ENCODE measurements around the gene ZNF394.

Gene ZNF394

GRCh38 chr7:99451936-99452335, 48.1 kb downstream of the ZNF394 start:
- Mint-ChIP-seq H3K27ac (no peak overlapping the region), H3K36me3 (peaks cover 36% of the 10 kb centered on the region), H3K27me3 (no peaks in the 10 kb centered on the region), H3K9me3 (no peaks in the 10 kb centered on the region), H3K4me3 (no peak overlapping the region), H3K4me1 (no peaks in the 10 kb centered on the region)
- no peak for DNase-seq
- CTCF ChIA-PET: no interaction called here

- peaks cover 40% of the 10 kb centered on the region for H3K36me3 Mint-ChIP-seq
- no peaks in the 10 kb centered on the region for H3K9me3 Mint-ChIP-seq
- CTCF ChIA-PET: no interaction called here
- no peak overlapping the region for H3K27ac Mint-ChIP-seq
- H3K27me3 Mint-ChIP-seq: no peaks in the 10 kb centered on the region
- no peaks in the 10 kb centered on the region for H3K4me1 Mint-ChIP-seq
- H3K4me3 Mint-ChIP-seq: no peak overlapping the region
- no peak for DNase-seq
Observed at GRCh38 chr7:99449326-99449725, 50.8 kb downstream of the ZNF394 start.

- CTCF ChIA-PET: no interaction called here
- no peak for DNase-seq
- no peaks in the 10 kb centered on the region for H3K27me3 Mint-ChIP-seq
- no peak overlapping the region for H3K4me3 Mint-ChIP-seq
- H3K36me3 Mint-ChIP-seq: peaks cover 37% of the 10 kb centered on the region
- H3K4me1 Mint-ChIP-seq: no peaks in the 10 kb centered on the region
- H3K9me3 Mint-ChIP-seq: no peaks in the 10 kb centered on the region
- H3K27ac Mint-ChIP-seq: no peak overlapping the region
Observed at GRCh38 chr7:99448855-99449254, 51.2 kb downstream of the ZNF394 start.

- Mint-ChIP-seq H3K27me3 (no peaks in the 10 kb centered on the region), H3K4me3 (no peak overlapping the region), H3K27ac (no peak overlapping the region), H3K9me3 (no peaks in the 10 kb centered on the region), H3K4me1 (peaks cover 3% of the 10 kb centered on the region), H3K36me3 (peaks cover 38% of the 10 kb centered on the region)
- DNase-seq: peak; percentile 35
- CTCF ChIA-PET: no interaction called here
Observed at GRCh38 chr7:99447943-99448342, 52.1 kb downstream of the ZNF394 start.

- CTCF ChIA-PET: no interaction called here
- peaks cover 41% of the 10 kb centered on the region for H3K36me3 Mint-ChIP-seq
- no peak overlapping the region for H3K27ac Mint-ChIP-seq
- H3K4me1 Mint-ChIP-seq: peaks cover 9% of the 10 kb centered on the region
- H3K27me3 Mint-ChIP-seq: no peaks in the 10 kb centered on the region
- H3K9me3 Mint-ChIP-seq: no peaks in the 10 kb centered on the region
- no peak for DNase-seq
- H3K4me3 Mint-ChIP-seq: no peak overlapping the region
Observed at GRCh38 chr7:99446096-99446495, 54.0 kb downstream of the ZNF394 start.

Data from activated naive CD4-positive, alpha-beta T cell treated with anti-CD3 and anti-CD28 coated beads, Interleukin-2, amount 10 ng/mL, durations not matched to agents 7 days and 5 days (primary cell).